ENCODE measurements around the gene MXD1. TPM values are rescaled to one million over a fixed set of nuclear protein-coding genes. Genes with fewer than 3 reads are reported as not detected.

Gene MXD1
- polyA plus RNA-seq, 3 donors, result 83.1 to 247 (median 112) TPM

- TF ChIP-seq CTCF (IDR thresholded peaks at IDR 0.05), result no peak
- peak overlapping the region in 1 of 3 experiments; percentile 21 for H3K4me3 ChIP-seq (replicated peaks in 1 of 3; ENCODE audit: low read depth in 2 of 3, low read length in 3 of 3)
- H3K4me2 ChIP-seq (replicated peaks; ENCODE audit: extremely low read depth, low read length, poor library complexity, severe bottlenecking), result peak overlapping the region; percentile 16
- peak; percentile 83 to 86 (median 85) for DNase-seq
- H3K27me3 Mint-ChIP-seq (ENCODE audit: low read depth in 3 of 3), result no peaks in the 10 kb centered on the region
- no peak overlapping the region for H3K9ac ChIP-seq (ENCODE audit: insufficient read depth, low read length, poor library complexity, severe bottlenecking)
- H3K36me3 Mint-ChIP-seq, result peaks cover 51 to 74% of the 10 kb centered on the region in 2 donors
- H3K9me3 Mint-ChIP-seq, result peaks cover 8 to 21% (median 13%) of the 10 kb centered on the region in 7 donors
- no peaks in the 10 kb centered on the region for H3K27me3 ChIP-seq (ENCODE audit: control insufficient read depth in 2 of 2, insufficient read depth in 2 of 2, low read length in 2 of 2)
- peaks cover 18 to 31% of the 10 kb centered on the region in 2 donors for H3K4me1 ChIP-seq (ENCODE audit: control insufficient read depth in 1 of 2, insufficient read depth in 2 of 2, low read length in 2 of 2)
- H3K27ac ChIP-seq (ENCODE audit: low read depth in 1 of 2, low read length in 2 of 2), result peak overlapping the region; percentile 70 to 84
- H3K4me3 Mint-ChIP-seq, result peak overlapping the region in 1 of 2 donors; percentile 28
- peaks cover 33% of the 10 kb centered on the region for H3K4me1 Mint-ChIP-seq
- peaks cover 5 to 16% of the 10 kb centered on the region in 2 donors for H3K9me3 ChIP-seq (replicated peaks in 1 of 2; ENCODE audit: control insufficient read depth in 1 of 2, insufficient read depth in 1 of 2, low read length in 2 of 2)
- WGBS (ENCODE audit: insufficient coverage), result 0% methylated on average over 8 of the region's 8 CpGs
- H4K20me1 ChIP-seq (ENCODE audit: insufficient read depth, low read length), result peaks cover 7% of the 10 kb centered on the region
- H3K36me3 ChIP-seq (replicated peaks in 1 of 2; ENCODE audit: control insufficient read depth in 1 of 2, insufficient read depth in 2 of 2, low read length in 2 of 2), result peaks cover 35 to 63% of the 10 kb centered on the region in 2 donors
- no peak overlapping the region for H2AFZ ChIP-seq (ENCODE audit: insufficient read depth, low read depth, low read length, poor library complexity, severe bottlenecking)
- intact Hi-C loops (cut with micrococcal nuclease), result loop anchor here in 1 of 2 donors (10.0 kb wide), 1 partner anchor 342 kb away; the partner anchor contains the start of gene TIA1
- peak overlapping the region; percentile 63 to 96 (median 89) for H3K27ac Mint-ChIP-seq
- H3K79me2 ChIP-seq (ENCODE audit: insufficient read depth, low read length), result peaks cover 37% of the 10 kb centered on the region
These were observed 12.5 kb upstream of the MXD1 start for GRCh38 chr2:69902213-69902922.

GRCh38 chr2:69907216-69907615 is 7.7 kb upstream of the MXD1 start:
- H3K9me3 ChIP-seq (replicated peaks in 1 of 2; ENCODE audit: control insufficient read depth in 1 of 2, insufficient read depth in 1 of 2, low read length in 2 of 2), result peaks cover 2 to 9% of the 10 kb centered on the region in 2 donors
- intact Hi-C loops (cut with micrococcal nuclease), result loop anchor here in 1 of 2 donors (10.0 kb wide), 1 partner anchor 338 kb away; the partner anchor contains the start of gene TIA1
- H3K4me1 Mint-ChIP-seq, result peaks cover 11% of the 10 kb centered on the region
- H3K4me3 ChIP-seq (replicated peaks in 1 of 3; ENCODE audit: low read depth in 2 of 3, low read length in 3 of 3), result no peak overlapping the region
- no peaks in the 10 kb centered on the region for H3K79me2 ChIP-seq (ENCODE audit: insufficient read depth, low read length)
- peaks cover 0 to 11% of the 10 kb centered on the region in 2 donors for H3K4me1 ChIP-seq (ENCODE audit: control insufficient read depth in 1 of 2, insufficient read depth in 2 of 2, low read length in 2 of 2)
- H3K27ac ChIP-seq (ENCODE audit: low read depth in 1 of 2, low read length in 2 of 2), result no peak overlapping the region
- no peak for TF ChIP-seq CTCF (IDR thresholded peaks at IDR 0.05)
- H3K27me3 ChIP-seq (ENCODE audit: control insufficient read depth in 2 of 2, insufficient read depth in 2 of 2, low read length in 2 of 2), result no peaks in the 10 kb centered on the region
- DNase-seq, result no peak
- peaks cover 5% of the 10 kb centered on the region for H4K20me1 ChIP-seq (ENCODE audit: insufficient read depth, low read length)
- peaks cover 35 to 67% of the 10 kb centered on the region in 2 donors for H3K36me3 Mint-ChIP-seq
- H3K9ac ChIP-seq (ENCODE audit: insufficient read depth, low read length, poor library complexity, severe bottlenecking), result no peak overlapping the region
- no peak overlapping the region for H3K4me2 ChIP-seq (replicated peaks; ENCODE audit: extremely low read depth, low read length, poor library complexity, severe bottlenecking)
- H3K36me3 ChIP-seq (replicated peaks in 1 of 2; ENCODE audit: control insufficient read depth in 1 of 2, insufficient read depth in 2 of 2, low read length in 2 of 2), result peaks cover 41 to 67% of the 10 kb centered on the region in 2 donors
- no peaks in the 10 kb centered on the region for H3K27me3 Mint-ChIP-seq (ENCODE audit: low read depth in 3 of 3)
- H2AFZ ChIP-seq (ENCODE audit: insufficient read depth, low read depth, low read length, poor library complexity, severe bottlenecking), result no peak overlapping the region
- H3K4me3 Mint-ChIP-seq, result no peak overlapping the region
- H3K9me3 Mint-ChIP-seq, result peaks cover 6 to 10% (median 8%) of the 10 kb centered on the region in 7 donors
- peak overlapping the region in 1 of 7 donors; percentile 46 for H3K27ac Mint-ChIP-seq

Measured in CD14-positive monocyte (primary cell).